Mesendoderm (in vitro differentiated cells): ENCODE data around the gene ARID4A.

Experiments
- DNase-seq: peaks from one replicate; pipeline ENCODE4 v3.0.0; 2013
- H2AK5ac ChIP-seq: 2 replicates; pipeline ENCODE4 v1.6.1; 2013; ENCODE audit warnings: low read length, inconsistent platforms
- H2BK120ac ChIP-seq: 2 replicates; pipeline ENCODE4 v1.6.1; 2013; ENCODE audit warnings: low read depth, mild to moderate bottlenecking, low read length, moderate library complexity, mixed read lengths
- H2BK15ac ChIP-seq: replicated peaks from 2 replicates; pipeline ENCODE4 v1.6.1; 2013; ENCODE audit warnings: low read depth, mild to moderate bottlenecking, moderate library complexity
- H2BK5ac ChIP-seq: 2 replicates; pipeline ENCODE4 v1.6.1; 2013; ENCODE audit warnings: low read length, inconsistent platforms
- H3K18ac ChIP-seq: 2 replicates; pipeline ENCODE4 v1.6.1; 2013; ENCODE audit warnings: mild to moderate bottlenecking, low read length, mixed read lengths
- H3K23ac ChIP-seq: one replicate; pipeline ENCODE4 v1.6.1; 2013; ENCODE audit warnings: low read length
- H3K27ac ChIP-seq: 2 replicates; pipeline ENCODE4 v1.5.1; 2013; ENCODE audit warnings: low read depth, mild to moderate bottlenecking, inconsistent platforms, low read length, moderate library complexity
- H3K27me3 ChIP-seq: 2 replicates; pipeline ENCODE4 v1.6.1; 2013; ENCODE audit warnings: low read length, control low read depth, mild to moderate bottlenecking, inconsistent platforms; ENCODE audit not compliant: insufficient read depth, poor library complexity
- H3K36me3 ChIP-seq: 2 replicates; pipeline ENCODE4 v1.6.1; 2013; ENCODE audit warnings: low read length, inconsistent platforms; ENCODE audit not compliant: control insufficient read depth, insufficient read depth
- H3K4ac ChIP-seq: one replicate; pipeline ENCODE4 v1.6.1; 2013; ENCODE audit warnings: low read depth, mild to moderate bottlenecking, low read length, moderate library complexity
- H3K4me1 ChIP-seq: 2 replicates; pipeline ENCODE4 v1.6.1; 2013; ENCODE audit warnings: low read depth, low read length, inconsistent platforms; ENCODE audit not compliant: control insufficient read depth
- H3K4me2 ChIP-seq: 2 replicates; pipeline ENCODE4 v1.6.1; 2013; ENCODE audit warnings: low read length
- H3K4me3 ChIP-seq: 2 replicates; pipeline ENCODE4 v1.5.1; 2013; ENCODE audit warnings: mild to moderate bottlenecking, low read length
- H3K56ac ChIP-seq: one replicate; pipeline ENCODE4 v1.6.1; 2013; ENCODE audit warnings: low read length
- H3K79me1 ChIP-seq: 2 replicates; pipeline ENCODE4 v1.6.1; 2013; ENCODE audit warnings: low read length, inconsistent platforms
- H3K79me2 ChIP-seq: 2 replicates; pipeline ENCODE4 v1.6.1; 2013; ENCODE audit warnings: mild to moderate bottlenecking, low read length; ENCODE audit not compliant: control insufficient read depth, insufficient read depth
- H3K9ac ChIP-seq: 2 replicates; pipeline ENCODE4 v1.6.1; 2013; ENCODE audit warnings: low read length, inconsistent platforms
- H4K5ac ChIP-seq: one replicate; pipeline ENCODE4 v1.6.1; 2013; ENCODE audit warnings: low read length
- H4K8ac ChIP-seq: one replicate; pipeline ENCODE4 v1.6.1; 2013; ENCODE audit warnings: low read depth, mild to moderate bottlenecking, control low read depth, low read length, moderate library complexity
- WGBS: extraction: QIAGEN DNeasy Blood & Tissue Kit; methylation state at CpG from one replicate; pipeline ENCODE4 v1.1.7; 2013; ENCODE audit warnings: low lambda C conversion rate, missing lambda C conversion rate; ENCODE audit not compliant: insufficient coverage; ENCODE audit errors: extremely low coverage; 5-methylcytosine and 5-hydroxymethylcytosine counted together

ARID4A gene

DNA sequence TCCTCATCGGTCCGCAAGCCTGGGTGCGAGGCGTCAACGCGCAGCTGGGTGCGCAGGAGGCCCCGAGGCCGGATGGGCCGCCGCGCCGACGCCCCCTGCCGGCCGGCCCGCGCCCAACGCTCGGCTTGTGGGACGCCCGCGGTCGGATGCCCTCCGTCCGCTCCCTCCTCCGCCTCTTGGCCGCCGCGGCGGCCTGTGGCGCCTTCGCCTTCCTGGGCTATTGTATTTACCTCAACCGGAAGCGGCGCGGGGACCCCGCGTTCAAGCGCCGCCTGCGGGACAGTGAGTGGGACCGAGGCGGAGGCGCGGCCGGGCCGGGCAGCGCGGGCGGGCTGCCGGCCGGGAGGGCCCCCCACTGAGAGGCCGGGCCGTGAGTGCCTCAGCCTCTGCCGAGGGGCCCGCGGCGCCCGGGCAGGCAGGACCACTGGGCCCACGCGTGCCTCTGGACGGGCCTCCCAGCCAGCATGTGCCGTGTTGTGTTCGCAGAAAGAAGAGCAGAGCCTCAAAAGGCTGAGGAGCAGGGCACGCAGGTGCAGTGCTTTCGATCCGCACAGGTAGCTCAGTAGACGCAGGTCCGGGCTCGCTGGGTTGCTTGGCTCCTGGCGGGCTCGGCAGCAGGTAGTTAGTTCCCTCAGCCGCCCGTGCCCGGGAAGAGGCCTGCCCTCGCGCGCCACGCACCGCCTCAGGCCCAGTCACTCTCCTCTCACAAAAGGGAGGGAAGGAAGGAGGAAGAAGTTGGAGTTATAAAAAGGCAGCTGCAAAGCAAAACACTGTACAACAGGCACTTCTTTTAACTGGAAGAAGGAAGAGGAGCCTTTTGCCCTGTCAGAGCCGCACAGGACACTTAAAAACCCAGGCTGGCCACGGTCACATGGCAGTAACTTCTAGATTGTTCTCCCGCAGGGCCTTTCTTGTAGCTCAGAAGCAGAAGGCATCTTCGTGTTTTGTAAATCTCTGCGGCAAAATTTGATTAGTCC is 97.7 kb downstream of the ARID4A start, which contains the start of gene TOMM20L:
Gene TOMM20L, plus strand, starts transcription at position 119 of the 977 bp plus-strand sequence. Its CDS starts 28 bp downstream, at position 147.
- peak within 1 kb of the TSS; percentile 50 for H3K4ac ChIP-seq
- no peaks in the 10 kb centered on the region for H3K79me2 ChIP-seq
- no peak within 1 kb of the TSS for H2AK5ac ChIP-seq
- peak within 1 kb of the TSS; percentile 95 for H3K56ac ChIP-seq
- no peak within 1 kb of the TSS for H2BK5ac ChIP-seq
- peak within 1 kb of the TSS; percentile 55 for H3K18ac ChIP-seq
- peak within 1 kb of the TSS; percentile 65 for H3K4me3 ChIP-seq
- H3K79me1 ChIP-seq = no peaks in the 10 kb centered on the region
- H3K36me3 ChIP-seq = no peaks in the 10 kb centered on the region
- peaks cover 2% of the 10 kb centered on the region for H3K4me1 ChIP-seq
- no peak within 1 kb of the TSS for H4K5ac ChIP-seq
- peak within 1 kb of the TSS; percentile 97 for H3K4me2 ChIP-seq
- peak; percentile 91 for DNase-seq
- WGBS = no CpG with 5 or more reads among the region's 86 CpGs
- no peak within 1 kb of the TSS for H2BK120ac ChIP-seq
- no peak within 1 kb of the TSS for H2BK15ac ChIP-seq
- no peak within 1 kb of the TSS for H4K8ac ChIP-seq
- no peaks in the 10 kb centered on the region for H3K27me3 ChIP-seq
- H3K9ac ChIP-seq = peak within 1 kb of the TSS; percentile 83
- H3K23ac ChIP-seq = no peak within 1 kb of the TSS
- no peak within 1 kb of the TSS for H3K27ac ChIP-seq

DNA sequence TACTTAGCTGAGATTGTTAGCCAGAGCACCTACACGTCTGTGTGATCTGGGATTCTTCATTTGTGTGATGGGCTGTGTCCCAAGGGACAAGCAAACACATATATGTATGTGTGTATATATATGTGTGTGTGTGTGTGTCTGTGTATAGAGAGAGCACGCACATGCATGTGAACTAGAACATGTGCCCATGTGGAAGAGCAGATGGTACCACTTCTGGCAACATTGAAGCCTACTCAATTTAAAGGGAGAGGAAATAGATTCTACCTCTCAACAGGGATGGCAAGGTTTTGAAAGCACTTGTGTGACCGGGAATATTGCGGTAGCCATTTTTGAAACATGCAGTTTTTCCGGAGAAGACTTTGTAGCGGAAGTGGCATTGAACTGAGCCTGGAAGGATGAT is 98.8 kb downstream of the ARID4A start:
- no peaks in the 10 kb centered on the region for H3K36me3 ChIP-seq
- DNase-seq = no peak

DNA sequence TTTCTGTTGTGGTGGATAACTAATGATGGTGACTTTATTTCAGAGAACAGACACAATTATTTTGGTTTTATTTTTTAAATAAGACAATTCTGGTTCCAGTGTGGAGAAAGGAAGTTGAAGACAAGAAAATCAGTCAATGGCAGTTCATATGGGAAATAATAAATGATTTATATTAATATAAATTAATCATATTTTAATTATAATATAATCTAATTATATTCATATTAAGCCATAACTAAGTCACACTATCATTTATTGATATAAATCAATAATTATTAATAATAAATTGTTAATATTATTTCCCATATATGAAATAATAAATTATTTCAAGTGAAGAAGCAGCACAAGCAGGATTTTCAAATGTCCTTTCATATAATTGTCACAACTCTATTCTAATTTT is 100.1 kb downstream of the ARID4A start:
- no peak overlapping the region for H3K9ac ChIP-seq
- H2BK120ac ChIP-seq = no peak overlapping the region
- H4K8ac ChIP-seq = no peak overlapping the region
- no peaks in the 10 kb centered on the region for H3K79me1 ChIP-seq
- H4K5ac ChIP-seq = no peak overlapping the region
- no peaks in the 10 kb centered on the region for H3K36me3 ChIP-seq
- DNase-seq = no peak
- peaks cover 2% of the 10 kb centered on the region for H3K4me1 ChIP-seq
- no peak overlapping the region for H3K18ac ChIP-seq
- H3K27me3 ChIP-seq = no peaks in the 10 kb centered on the region
- H3K4me2 ChIP-seq = no peak overlapping the region
- H3K27ac ChIP-seq = no peak overlapping the region
- H3K4ac ChIP-seq = no peak overlapping the region
- H3K56ac ChIP-seq = no peak overlapping the region
- H2AK5ac ChIP-seq = no peak overlapping the region
- no peak overlapping the region for H2BK15ac ChIP-seq
- no peak overlapping the region for H3K4me3 ChIP-seq
- H2BK5ac ChIP-seq = no peak overlapping the region
- no peak overlapping the region for H3K23ac ChIP-seq
- H3K79me2 ChIP-seq = no peaks in the 10 kb centered on the region

More for the DNA sequence above, 98.8 kb downstream of the ARID4A start:
- no peak overlapping the region for H2BK15ac ChIP-seq
- H3K56ac ChIP-seq = no peak overlapping the region
- no peaks in the 10 kb centered on the region for H3K27me3 ChIP-seq
- H3K4ac ChIP-seq = no peak overlapping the region
- WGBS = no CpG with 5 or more reads among the region's 6 CpGs
- no peak overlapping the region for H3K4me2 ChIP-seq
- no peak overlapping the region for H3K9ac ChIP-seq
- no peaks in the 10 kb centered on the region for H3K79me2 ChIP-seq
- H3K79me1 ChIP-seq = no peaks in the 10 kb centered on the region
- H4K5ac ChIP-seq = no peak overlapping the region
- H2BK120ac ChIP-seq = no peak overlapping the region
- no peak overlapping the region for H2AK5ac ChIP-seq
- H4K8ac ChIP-seq = no peak overlapping the region
- no peak overlapping the region for H3K23ac ChIP-seq
- no peak overlapping the region for H2BK5ac ChIP-seq
- H3K4me3 ChIP-seq = no peak overlapping the region
- H3K27ac ChIP-seq = no peak overlapping the region
- peaks cover 2% of the 10 kb centered on the region for H3K4me1 ChIP-seq
- H3K18ac ChIP-seq = no peak overlapping the region

DNA sequence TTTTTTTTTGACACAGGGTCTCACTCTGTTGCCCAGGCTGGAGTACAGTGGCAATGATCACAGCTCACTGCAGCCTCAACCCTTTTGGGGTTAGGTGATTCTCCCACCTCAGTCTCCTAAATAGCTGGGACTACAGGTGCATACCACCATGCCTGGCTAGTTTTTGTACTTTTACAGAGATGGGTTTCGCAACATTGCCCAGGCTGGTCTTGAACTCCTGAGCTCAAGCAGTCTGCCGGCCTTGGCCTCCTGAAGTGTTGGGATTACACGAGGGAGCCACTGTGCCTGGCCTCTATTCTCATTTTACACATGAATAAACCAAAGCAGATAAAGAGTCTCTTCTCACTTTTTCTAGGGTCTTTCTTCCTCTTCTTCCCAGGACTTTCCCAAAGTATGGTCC is 100.5 kb downstream of the ARID4A start:
- Histone ChIP-seq H3K27ac (no peak overlapping the region), H3K27me3 (no peaks in the 10 kb centered on the region), H3K23ac (no peak overlapping the region), H2BK120ac (no peak overlapping the region), H3K4me3 (no peak overlapping the region), H2BK5ac (no peak overlapping the region), H2AK5ac (no peak overlapping the region), H3K36me3 (no peaks in the 10 kb centered on the region), H3K56ac (no peak overlapping the region), H3K4me1 (peaks cover 2% of the 10 kb centered on the region), H3K79me1 (no peaks in the 10 kb centered on the region), H3K18ac (no peak overlapping the region), H4K5ac (no peak overlapping the region), H3K4ac (no peak overlapping the region), H3K4me2 (no peak overlapping the region), H3K79me2 (no peaks in the 10 kb centered on the region), H3K9ac (no peak overlapping the region), H4K8ac (no peak overlapping the region), H2BK15ac (no peak overlapping the region)
- DNase-seq = no peak
- WGBS = no CpG with 5 or more reads among the region's 3 CpGs

DNA sequence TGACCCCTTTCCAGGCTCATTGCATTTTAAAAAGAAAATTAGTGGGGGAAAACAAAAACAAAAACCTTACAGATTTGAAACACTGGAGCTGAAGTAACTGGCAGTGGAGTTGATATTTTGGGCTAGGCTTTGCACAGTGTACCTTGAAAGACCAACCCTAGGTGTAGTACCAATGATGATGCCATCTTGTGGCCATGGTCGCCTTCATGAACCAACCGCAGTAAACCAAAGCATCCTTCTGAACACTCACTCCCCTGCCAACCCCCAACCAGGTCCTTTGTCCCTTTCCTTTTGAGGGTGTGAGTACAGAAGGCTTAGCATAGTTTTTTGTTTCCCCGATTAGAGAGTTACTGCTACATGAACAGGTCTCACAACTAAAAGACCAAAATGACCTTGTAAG is 103.2 kb downstream of the ARID4A start:
- no peaks in the 10 kb centered on the region for H3K79me2 ChIP-seq
- H3K79me1 ChIP-seq = no peaks in the 10 kb centered on the region
- no peak overlapping the region for H3K18ac ChIP-seq
- no CpG with 5 or more reads among the region's 3 CpGs for WGBS
- no peak overlapping the region for H4K8ac ChIP-seq
- H3K9ac ChIP-seq = no peak overlapping the region
- H3K4me1 ChIP-seq = no peaks in the 10 kb centered on the region
- no peak overlapping the region for H3K23ac ChIP-seq
- no peak overlapping the region for H3K4me2 ChIP-seq
- H2AK5ac ChIP-seq = no peak overlapping the region
- no peak overlapping the region for H3K4me3 ChIP-seq
- H3K36me3 ChIP-seq = no peaks in the 10 kb centered on the region
- H4K5ac ChIP-seq = no peak overlapping the region
- H3K27me3 ChIP-seq = no peaks in the 10 kb centered on the region
- no peak overlapping the region for H3K56ac ChIP-seq
- no peak overlapping the region for H2BK120ac ChIP-seq
- H2BK5ac ChIP-seq = no peak overlapping the region
- peak; percentile 8 for DNase-seq
- no peak overlapping the region for H3K4ac ChIP-seq
- H2BK15ac ChIP-seq = no peak overlapping the region
- H3K27ac ChIP-seq = no peak overlapping the region
